ENCODE results near the gene WDFY1.

- TF ChIP-seq ZNF263 (CRISPR knock-in tag; IDR thresholded peaks at IDR 0.05; ENCODE audit: borderline replicate concordance): no peak
- TF ChIP-seq NFE2L1 (tag; IDR thresholded peaks at IDR 0.05; ENCODE audit: borderline replicate concordance, low read depth): no peak
- TF ChIP-seq TSHZ1 (CRISPR knock-in tag; IDR thresholded peaks at IDR 0.05): no peak
- no peak for TF ChIP-seq USF2 (CRISPR knock-in tag; IDR thresholded peaks at IDR 0.05)
- TF ChIP-seq, protein P1, sequence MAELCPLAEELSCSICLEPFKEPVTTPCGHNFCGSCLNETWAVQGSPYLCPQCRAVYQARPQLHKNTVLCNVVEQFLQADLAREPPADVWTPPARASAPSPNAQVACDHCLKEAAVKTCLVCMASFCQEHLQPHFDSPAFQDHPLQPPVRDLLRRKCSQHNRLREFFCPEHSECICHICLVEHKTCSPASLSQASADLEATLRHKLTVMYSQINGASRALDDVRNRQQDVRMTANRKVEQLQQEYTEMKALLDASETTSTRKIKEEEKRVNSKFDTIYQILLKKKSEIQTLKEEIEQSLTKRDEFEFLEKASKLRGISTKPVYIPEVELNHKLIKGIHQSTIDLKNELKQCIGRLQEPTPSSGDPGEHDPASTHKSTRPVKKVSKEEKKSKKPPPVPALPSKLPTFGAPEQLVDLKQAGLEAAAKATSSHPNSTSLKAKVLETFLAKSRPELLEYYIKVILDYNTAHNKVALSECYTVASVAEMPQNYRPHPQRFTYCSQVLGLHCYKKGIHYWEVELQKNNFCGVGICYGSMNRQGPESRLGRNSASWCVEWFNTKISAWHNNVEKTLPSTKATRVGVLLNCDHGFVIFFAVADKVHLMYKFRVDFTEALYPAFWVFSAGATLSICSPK (IDR thresholded peaks at IDR 0.05; ENCODE audit: borderline replicate concordance): no peak
- no peak for TF ChIP-seq MYC (IDR thresholded peaks at IDR 0.05; ENCODE audit: low read depth, low read length)
- no peak for TF ChIP-seq MYC (CRISPR knock-in tag; IDR thresholded peaks at IDR 0.05; ENCODE audit: borderline replicate concordance, low read depth)
- TF ChIP-seq EZH2 (IDR thresholded peaks at IDR 0.05; ENCODE audit: borderline replicate concordance, low read depth, low read length): no peak
- TF ChIP-seq YY1 (IDR thresholded peaks at IDR 0.05; ENCODE audit: borderline replicate concordance in 1 of 3, control insufficient read depth in 1 of 3, extremely low read depth in 1 of 3, insufficient read depth in 3 of 3, insufficient read length in 1 of 3, insufficient replicate concordance in 2 of 3, low read depth in 1 of 3, low read length in 2 of 3): no peak
- no peak for TF ChIP-seq ATF3 (IDR thresholded peaks at IDR 0.05)
- no peak for TF ChIP-seq ATF3 (CRISPR knock-in tag; conservative IDR thresholded peaks at IDR 0.05)
- TF ChIP-seq ZNF24 (IDR thresholded peaks at IDR 0.05): no peak
- TF ChIP-seq, protein P2, sequence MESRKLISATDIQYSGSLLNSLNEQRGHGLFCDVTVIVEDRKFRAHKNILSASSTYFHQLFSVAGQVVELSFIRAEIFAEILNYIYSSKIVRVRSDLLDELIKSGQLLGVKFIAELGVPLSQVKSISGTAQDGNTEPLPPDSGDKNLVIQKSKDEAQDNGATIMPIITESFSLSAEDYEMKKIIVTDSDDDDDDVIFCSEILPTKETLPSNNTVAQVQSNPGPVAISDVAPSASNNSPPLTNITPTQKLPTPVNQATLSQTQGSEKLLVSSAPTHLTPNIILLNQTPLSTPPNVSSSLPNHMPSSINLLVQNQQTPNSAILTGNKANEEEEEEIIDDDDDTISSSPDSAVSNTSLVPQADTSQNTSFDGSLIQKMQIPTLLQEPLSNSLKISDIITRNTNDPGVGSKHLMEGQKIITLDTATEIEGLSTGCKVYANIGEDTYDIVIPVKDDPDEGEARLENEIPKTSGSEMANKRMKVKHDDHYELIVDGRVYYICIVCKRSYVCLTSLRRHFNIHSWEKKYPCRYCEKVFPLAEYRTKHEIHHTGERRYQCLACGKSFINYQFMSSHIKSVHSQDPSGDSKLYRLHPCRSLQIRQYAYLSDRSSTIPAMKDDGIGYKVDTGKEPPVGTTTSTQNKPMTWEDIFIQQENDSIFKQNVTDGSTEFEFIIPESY (CRISPR knock-in tag; IDR thresholded peaks at IDR 0.05): no peak
- TF ChIP-seq NCOA1 (IDR thresholded peaks at IDR 0.05; ENCODE audit: low read depth): no peak
These were observed 109.2 kb downstream of the WDFY1 start for GRCh38 chr2:223835701-223836532.

All from K562 (cell line).